ENCODE measurements around the gene RAB18.

- TF ChIP-seq CTCF (conservative IDR thresholded peaks at IDR 0.05; ENCODE audit: low read length) (no peak), EZH2phosphoT487 (IDR thresholded peaks at IDR 0.05; ENCODE audit: borderline replicate concordance) (no peak)
Measured at GRCh38 chr10:27496137-27496536, 8.0 kb upstream of the RAB18 start.
